PC-3 (cell line): ENCODE data around the gene HBS1L. TPM values are rescaled to one million over a fixed set of nuclear protein-coding genes. Genes with fewer than 3 reads are reported as not detected.

Source experiments
- ATAC-seq: fragments of 200-7000 bp; cut with Tn5 transposase; 2 replicates; pipeline ENCODE4 v1.9.1; 2020; ENCODE audit warnings: mild to moderate bottlenecking, moderate library complexity
- BruUV-seq: library from RNA; stranded (reverse); fragments of 400-500 nt; replicated peaks from 2 replicates; lab custom pipeline; 2021; lab: Mats Ljungman, UMichigan
- CTCF ChIA-PET: fragments of 300-600 bp; sonication (Branson Sonifier 250); formaldehyde crosslinking; loops from one replicate; lab custom pipeline; 2022; ENCODE audit warnings: antibody characterized with exemption; lab: Charles Lee
- POLR2A ChIA-PET: fragments of 300-600 bp; sonication (Branson Sonifier 250); formaldehyde crosslinking; loops from one replicate; lab custom pipeline; 2022; ENCODE audit warnings: antibody characterized with exemption; ENCODE audit not compliant: unreplicated experiment; lab: Charles Lee
- DNase-seq: peaks from one replicate; pipeline ENCODE4 v3.0.0-alpha.2; 2015
- H2AFZ ChIP-seq: fragments of 300-600 bp; sonication (generic); 2 replicates; pipeline ENCODE4 v1.6.0; 2016; ENCODE audit warnings: antibody characterized with exemption, low read length
- H3F3A ChIP-seq: fragments of 300-600 bp; sonication (generic); one replicate; pipeline ENCODE4 v1.6.0; 2017; ENCODE audit warnings: antibody characterized with exemption, low read length, control low read depth, mild to moderate bottlenecking; ENCODE audit not compliant: unreplicated experiment
- H3K27ac ChIP-seq: fragments of 300-600 bp; sonication (generic); 2 replicates; pipeline ENCODE4 v1.5.1; 2016; ENCODE audit warnings: mild to moderate bottlenecking, low read length
- H3K27me3 ChIP-seq: fragments of 300-600 bp; sonication (generic); 2 replicates; pipeline ENCODE4 v1.6.1; 2016; ENCODE audit warnings: low read length, mixed read lengths
- H3K36me3 ChIP-seq: fragments of 300-600 bp; sonication (generic); 2 replicates; pipeline ENCODE4 v1.6.1; 2016; ENCODE audit warnings: low read depth, mixed run types, low read length, mixed read lengths
- H3K4me1 ChIP-seq: fragments of 300-600 bp; sonication (generic); 2 replicates; pipeline ENCODE4 v1.5.1; 2016; ENCODE audit warnings: low read length; ENCODE audit not compliant: insufficient read depth
- H3K4me2 ChIP-seq: fragments of 300-600 bp; sonication (generic); 2 replicates; pipeline ENCODE4 v1.6.0; 2016; ENCODE audit warnings: low read length
- H3K4me3 ChIP-seq: fragments of 300-600 bp; sonication (generic); 2 replicates; pipeline ENCODE4 v1.5.1; 2016; ENCODE audit warnings: mild to moderate bottlenecking, low read length, mixed read lengths
- H3K79me2 ChIP-seq: fragments of 300-600 bp; sonication (generic); 2 replicates; pipeline ENCODE4 v1.6.1; 2017; ENCODE audit warnings: low read length, mixed read lengths
- H3K9ac ChIP-seq: fragments of 300-600 bp; sonication (generic); 2 replicates; pipeline ENCODE4 v1.6.0; 2016; ENCODE audit warnings: mild to moderate bottlenecking, low read length
- H3K9me2 ChIP-seq: fragments of 300-600 bp; sonication (generic); replicated peaks from 2 replicates; pipeline ENCODE4 v1.6.1; 2016; ENCODE audit warnings: mixed run types, low read length, mixed read lengths
- H3K9me3 ChIP-seq: fragments of 300-600 bp; sonication (generic); 2 replicates; pipeline ENCODE4 v1.6.1; 2016; ENCODE audit warnings: low read length, mixed read lengths
- H4K20me1 ChIP-seq: fragments of 300-600 bp; sonication (generic); 2 replicates; pipeline ENCODE4 v1.6.1; 2016; ENCODE audit warnings: low read length, mixed read lengths
- EZH2 ChIP-seq: fragments of 300-600 bp; sonication (generic); IDR thresholded peaks from one replicate; pipeline ENCODE4 v1.6.1; 2017; ENCODE audit warnings: antibody characterized with exemption, mild to moderate bottlenecking, low read length; ENCODE audit not compliant: unreplicated experiment
- EZH2phosphoT487 ChIP-seq: fragments of 300-600 bp; sonication (generic); IDR thresholded peaks from 2 replicates; pipeline ENCODE4 v1.6.1; 2018; ENCODE audit warnings: mild to moderate bottlenecking, antibody characterized with exemption, low read length, borderline replicate concordance
- intact Hi-C: fragments of 100-400 bp; cut with micrococcal nuclease; formaldehyde crosslinking; loops from 2 replicates; pipeline ENCODE4 v1.9.0; 2023
- total RNA-seq: library from RNA; depleted of rRNA; stranded (reverse); fragments of >200 nt; gene quantifications from 2 replicates; pipeline ENCODE4 v1.2.3, GENCODE V29; 2014
- TF ChIP-seq, protein P1 (sequence below): fragments of 300-600 bp; sonication (generic); conservative IDR thresholded peaks from 2 replicates; pipeline ENCODE4 v1.5.1; 2017; ENCODE audit warnings: antibody characterized with exemption, low read depth, mild to moderate bottlenecking, low read length

The HBS1L gene
- total RNA-seq, 1 experiment from 2014 or later = 53.2 TPM

DNA sequence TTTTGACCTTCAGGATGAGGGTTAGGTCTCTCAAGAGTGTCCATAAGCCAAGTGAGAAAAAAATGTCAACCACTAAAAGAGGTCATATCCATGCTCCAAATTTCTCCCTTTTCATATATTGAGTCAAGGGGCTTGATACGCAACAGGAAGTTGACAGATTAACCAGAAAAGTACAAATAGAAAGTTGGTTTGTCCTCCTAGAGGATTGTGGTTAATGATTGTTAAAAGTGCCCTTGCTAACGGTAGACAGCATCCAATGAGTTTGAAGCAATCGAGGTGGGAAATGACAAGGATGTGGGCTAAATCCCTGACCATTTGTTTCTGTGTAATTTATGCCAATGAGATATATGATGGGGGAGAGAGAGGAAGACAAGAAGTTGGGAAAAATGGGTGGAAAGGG is 18.1 kb upstream of the HBS1L start:
- no peak overlapping the region for H3K9ac ChIP-seq
- H3K27me3 ChIP-seq = no peaks in the 10 kb centered on the region
- peaks cover 8% of the 10 kb centered on the region for H3K4me1 ChIP-seq
- DNase-seq (no peak), ATAC-seq (no peak)
- intact Hi-C loops = no loop called here
- H3K4me3 ChIP-seq = no peak overlapping the region
- ChIA-PET POLR2A (interaction anchor here (0.6 kb wide), 1 partner anchor 1066 kb away, joined by 4 read pairs; no protein-coding TSS in a partner anchor), CTCF (no interaction called here)
- BruUV-seq = no TSS peak
- no peaks in the 10 kb centered on the region for H4K20me1 ChIP-seq
- H3F3A ChIP-seq = no peaks in the 10 kb centered on the region
- no peak overlapping the region for H2AFZ ChIP-seq
- H3K79me2 ChIP-seq = no peaks in the 10 kb centered on the region
- no peaks in the 10 kb centered on the region for H3K36me3 ChIP-seq
- H3K9me3 ChIP-seq = no peaks in the 10 kb centered on the region
- H3K4me2 ChIP-seq = no peak overlapping the region
- no peaks in the 10 kb centered on the region for H3K9me2 ChIP-seq
- TF ChIP-seq, protein P1, sequence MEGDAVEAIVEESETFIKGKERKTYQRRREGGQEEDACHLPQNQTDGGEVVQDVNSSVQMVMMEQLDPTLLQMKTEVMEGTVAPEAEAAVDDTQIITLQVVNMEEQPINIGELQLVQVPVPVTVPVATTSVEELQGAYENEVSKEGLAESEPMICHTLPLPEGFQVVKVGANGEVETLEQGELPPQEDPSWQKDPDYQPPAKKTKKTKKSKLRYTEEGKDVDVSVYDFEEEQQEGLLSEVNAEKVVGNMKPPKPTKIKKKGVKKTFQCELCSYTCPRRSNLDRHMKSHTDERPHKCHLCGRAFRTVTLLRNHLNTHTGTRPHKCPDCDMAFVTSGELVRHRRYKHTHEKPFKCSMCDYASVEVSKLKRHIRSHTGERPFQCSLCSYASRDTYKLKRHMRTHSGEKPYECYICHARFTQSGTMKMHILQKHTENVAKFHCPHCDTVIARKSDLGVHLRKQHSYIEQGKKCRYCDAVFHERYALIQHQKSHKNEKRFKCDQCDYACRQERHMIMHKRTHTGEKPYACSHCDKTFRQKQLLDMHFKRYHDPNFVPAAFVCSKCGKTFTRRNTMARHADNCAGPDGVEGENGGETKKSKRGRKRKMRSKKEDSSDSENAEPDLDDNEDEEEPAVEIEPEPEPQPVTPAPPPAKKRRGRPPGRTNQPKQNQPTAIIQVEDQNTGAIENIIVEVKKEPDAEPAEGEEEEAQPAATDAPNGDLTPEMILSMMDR = no peak
- no peak for TF ChIP-seq EZH2
- TF ChIP-seq EZH2phosphoT487 = no peak
- no peak overlapping the region for H3K27ac ChIP-seq

DNA sequence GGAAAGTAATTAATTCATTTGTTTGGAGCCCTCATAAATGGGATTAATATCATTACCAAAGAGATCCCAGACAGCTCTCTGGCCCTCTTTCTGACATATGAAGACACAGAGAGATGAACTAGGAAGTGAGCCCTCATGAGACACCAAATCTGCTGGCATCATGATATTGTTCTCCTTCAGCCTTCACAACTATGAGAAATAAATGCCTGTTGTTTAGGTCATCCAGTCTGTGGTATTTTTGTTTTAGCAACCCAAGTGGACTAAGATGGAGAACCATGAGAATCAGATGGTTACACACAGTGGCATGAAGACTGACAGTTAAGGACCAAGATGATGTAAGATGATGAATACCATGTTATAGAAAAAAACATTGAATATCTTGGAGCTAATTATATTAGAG is 16.9 kb upstream of the HBS1L start:
- H3K4me3 ChIP-seq = no peak overlapping the region
- no peak for ATAC-seq
- intact Hi-C loops = loop anchor here (2.0 kb wide), 1 partner anchor 105 kb away; no protein-coding TSS in a partner anchor
- no peaks in the 10 kb centered on the region for H3K9me2 ChIP-seq
- no peak overlapping the region for H3K9ac ChIP-seq
- H2AFZ ChIP-seq = no peak overlapping the region
- H3F3A ChIP-seq = no peaks in the 10 kb centered on the region
- H3K4me2 ChIP-seq = no peak overlapping the region
- POLR2A ChIA-PET = no interaction called here
- H3K79me2 ChIP-seq = no peaks in the 10 kb centered on the region
- no peak for DNase-seq
- H4K20me1 ChIP-seq = no peaks in the 10 kb centered on the region
- no peaks in the 10 kb centered on the region for H3K36me3 ChIP-seq
- BruUV-seq = no TSS peak
- no peak overlapping the region for H3K27ac ChIP-seq
- no peaks in the 10 kb centered on the region for H3K27me3 ChIP-seq
- no peaks in the 10 kb centered on the region for H3K9me3 ChIP-seq
- CTCF ChIA-PET = no interaction called here
- peaks cover 13% of the 10 kb centered on the region for H3K4me1 ChIP-seq
- TF ChIP-seq EZH2phosphoT487 (no peak), EZH2 (no peak)
- TF ChIP-seq, protein P1 = no peak

DNA sequence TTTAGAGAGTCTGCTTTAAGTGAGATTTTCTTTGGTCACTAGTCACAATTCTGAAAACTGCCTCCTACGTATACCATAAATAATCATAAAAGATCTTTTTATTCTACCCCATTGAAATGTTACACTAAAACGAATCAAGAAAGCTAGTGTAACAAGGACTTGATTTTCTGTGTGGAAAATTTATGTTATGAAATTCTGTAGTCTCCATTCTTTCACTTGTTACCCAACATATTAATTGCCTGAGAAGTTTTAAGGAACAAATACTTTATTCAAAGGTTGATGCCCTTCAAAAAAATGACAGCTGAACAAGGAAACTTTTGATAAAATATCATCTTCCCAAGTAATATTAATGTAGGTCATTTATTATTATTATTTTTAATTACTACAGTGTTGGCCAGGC is 13.3 kb upstream of the HBS1L start:
- H2AFZ ChIP-seq = no peak overlapping the region
- H3K4me2 ChIP-seq = no peak overlapping the region
- BruUV-seq = no TSS peak
- intact Hi-C loops = loop anchor here (10.0 kb wide), 1 partner anchor 357 kb away; no protein-coding TSS in a partner anchor
- no peaks in the 10 kb centered on the region for H3K79me2 ChIP-seq
- ATAC-seq = no peak
- H4K20me1 ChIP-seq = no peaks in the 10 kb centered on the region
- H3K27me3 ChIP-seq = no peaks in the 10 kb centered on the region
- TF ChIP-seq EZH2 (no peak), EZH2phosphoT487 (no peak)
- TF ChIP-seq, protein P1 = no peak
- H3K36me3 ChIP-seq = no peaks in the 10 kb centered on the region
- ChIA-PET CTCF (no interaction called here), POLR2A (no interaction called here)
- H3K27ac ChIP-seq = no peak overlapping the region
- H3K9me3 ChIP-seq = no peaks in the 10 kb centered on the region
- H3K9ac ChIP-seq = no peak overlapping the region
- DNase-seq = no peak
- no peaks in the 10 kb centered on the region for H3K9me2 ChIP-seq
- H3K4me3 ChIP-seq = no peak overlapping the region
- H3F3A ChIP-seq = no peaks in the 10 kb centered on the region
- peaks cover 14% of the 10 kb centered on the region for H3K4me1 ChIP-seq
